Trophoblast cell (in vitro differentiated cells and primary cell): Measurements from ENCODE around the gene GRAP.
"Not testable (repeated sequence)": the region's sequence is repeated elsewhere in the genome, so short reads cannot be mapped to it uniquely, and the experiment has no call there.

Experiments
- DNase-seq, 2 donors: peaks; one replicate each; pipeline ENCODE4 v3.0.0-alpha.2; 2016
- H2AFZ ChIP-seq: 2 replicates; pipeline ENCODE4 v1.6.1; 2013; ENCODE audit warnings: low read length, moderate library complexity, mild to moderate bottlenecking; ENCODE audit not compliant: insufficient read depth, poor library complexity
- H2AK5ac ChIP-seq: 2 replicates; pipeline ENCODE4 v1.6.1; 2013; ENCODE audit warnings: mild to moderate bottlenecking, low read length
- H2BK120ac ChIP-seq: 2 replicates; pipeline ENCODE4 v1.6.1; 2013; ENCODE audit warnings: low read length, mild to moderate bottlenecking, moderate library complexity; ENCODE audit not compliant: insufficient read depth, poor library complexity
- H2BK12ac ChIP-seq: 2 replicates; pipeline ENCODE4 v1.6.1; 2013; ENCODE audit warnings: mild to moderate bottlenecking, low read length, moderate library complexity
- H2BK5ac ChIP-seq: 2 replicates; pipeline ENCODE4 v1.6.1; 2013; ENCODE audit warnings: low read length, low read depth, moderate library complexity, mild to moderate bottlenecking; ENCODE audit not compliant: poor library complexity
- H3K14ac ChIP-seq: 2 replicates; pipeline ENCODE4 v1.6.1; 2013; ENCODE audit warnings: mild to moderate bottlenecking, low read length
- H3K18ac ChIP-seq: 2 replicates; pipeline ENCODE4 v1.6.1; 2013; ENCODE audit warnings: mild to moderate bottlenecking, low read length
- H3K23ac ChIP-seq: 2 replicates; pipeline ENCODE4 v1.6.1; 2013; ENCODE audit warnings: low read length
- H3K27ac ChIP-seq: 2 replicates; pipeline ENCODE4 v1.5.1; 2013; ENCODE audit warnings: low read depth, mild to moderate bottlenecking, inconsistent platforms, low read length, moderate library complexity
- H3K27me3 ChIP-seq: 2 replicates; pipeline ENCODE4 v1.6.1; 2013; ENCODE audit warnings: inconsistent platforms, mild to moderate bottlenecking, low read length, moderate library complexity; ENCODE audit not compliant: insufficient read depth
- H3K36me3 ChIP-seq, 2 experiments: 1 replicate in 1 of 2; 2 replicates in 1 of 2; pipeline ENCODE4 v1.6.1; 2013; ENCODE audit warnings: low read length in 2 of 2, mild to moderate bottlenecking in 2 of 2, moderate library complexity in 1 of 2; ENCODE audit not compliant: insufficient read depth in 2 of 2, control insufficient read depth in 1 of 2
- H3K4ac ChIP-seq: 2 replicates; pipeline ENCODE4 v1.6.1; 2013; ENCODE audit warnings: low read depth, mild to moderate bottlenecking, low read length, moderate library complexity
- H3K4me1 ChIP-seq, 2 experiments: 1 replicate in 1 of 2; 2 replicates in 1 of 2; pipeline ENCODE4 v1.6.1; 2013; ENCODE audit warnings: low read length in 2 of 2, mild to moderate bottlenecking in 2 of 2, moderate library complexity in 1 of 2; ENCODE audit not compliant: insufficient read depth in 2 of 2, control insufficient read depth in 1 of 2
- H3K4me2 ChIP-seq: 2 replicates; pipeline ENCODE4 v1.6.1; 2013; ENCODE audit warnings: inconsistent platforms, mild to moderate bottlenecking, low read length, moderate library complexity
- H3K4me3 ChIP-seq: 2 replicates; pipeline ENCODE4 v1.5.1; 2013; ENCODE audit warnings: mild to moderate bottlenecking, low read depth, low read length, inconsistent platforms
- H3K79me1 ChIP-seq: one replicate; pipeline ENCODE4 v1.6.1; 2013; ENCODE audit warnings: low read length
- H3K79me2 ChIP-seq: 2 replicates; pipeline ENCODE4 v1.6.1; 2013; ENCODE audit warnings: low read length, mild to moderate bottlenecking; ENCODE audit not compliant: control insufficient read depth, insufficient read depth, poor library complexity
- H3K9ac ChIP-seq: 2 replicates; pipeline ENCODE4 v1.6.1; 2013; ENCODE audit warnings: mild to moderate bottlenecking, low read length
- H3K9me3 ChIP-seq: 2 replicates; pipeline ENCODE4 v1.6.1; 2013; ENCODE audit warnings: low read depth, mild to moderate bottlenecking, control low read depth, inconsistent platforms, low read length; ENCODE audit not compliant: insufficient read depth
- H4K12ac ChIP-seq: 2 replicates; pipeline ENCODE4 v1.6.1; 2013; ENCODE audit warnings: low read depth, mild to moderate bottlenecking, low read length, moderate library complexity
- H4K8ac ChIP-seq: 2 replicates; pipeline ENCODE4 v1.6.1; 2013; ENCODE audit warnings: low read depth, mild to moderate bottlenecking, low read length, moderate library complexity
- H4K91ac ChIP-seq: one replicate; pipeline ENCODE4 v1.6.1; 2013; ENCODE audit warnings: low read depth, mild to moderate bottlenecking, low read length, moderate library complexity
- WGBS: extraction: QIAGEN DNeasy Blood & Tissue Kit; methylation state at CpG from one replicate; pipeline ENCODE4 v1.1.7; 2013; ENCODE audit warnings: missing lambda C conversion rate; ENCODE audit not compliant: insufficient read length, insufficient coverage; ENCODE audit errors: extremely low coverage; 5-methylcytosine and 5-hydroxymethylcytosine counted together

Gene GRAP

GRCh38 chr17:19022128-19022527, 24.6 kb downstream of the GRAP start:
- Histone ChIP-seq H3K27ac (no peak overlapping the region), H3K4me2 (no peak overlapping the region), H3K9ac (no peak overlapping the region), H3K4ac (no peak overlapping the region), H3K9me3 (no peaks in the 10 kb centered on the region), H3K4me1 (peaks cover 0 to 11% of the 10 kb centered on the region in 2 experiments), H3K36me3 (no peaks in the 10 kb centered on the region), H3K79me1 (no peaks in the 10 kb centered on the region), H4K8ac (no peak overlapping the region), H2BK120ac (no peak overlapping the region), H3K27me3 (no peaks in the 10 kb centered on the region), H2BK12ac (no peak overlapping the region), H2AK5ac (no peak overlapping the region), H2AFZ (no peak overlapping the region), H3K14ac (no peak overlapping the region), H4K91ac (no peak overlapping the region), H3K4me3 (no peak overlapping the region), H3K18ac (no peak overlapping the region), H2BK5ac (no peak overlapping the region), H4K12ac (no peak overlapping the region), H3K23ac (no peak overlapping the region), H3K79me2 (no peaks in the 10 kb centered on the region)
- no CpG with 5 or more reads among the region's 5 CpGs for WGBS
- DNase-seq, result no peak

GRCh38 chr17:19021622-19022083, 25.1 kb downstream of the GRAP start:
- Histone ChIP-seq H3K27me3 (no peaks in the 10 kb centered on the region), H3K9me3 (no peaks in the 10 kb centered on the region), H3K9ac (no peak overlapping the region), H3K4me3 (no peak overlapping the region), H2BK120ac (no peak overlapping the region), H3K79me1 (no peaks in the 10 kb centered on the region), H3K4ac (no peak overlapping the region), H3K4me2 (no peak overlapping the region), H3K14ac (no peak overlapping the region), H3K18ac (no peak overlapping the region), H4K91ac (no peak overlapping the region), H3K4me1 (peaks cover 0 to 11% of the 10 kb centered on the region in 2 experiments), H3K27ac (no peak overlapping the region), H3K79me2 (no peaks in the 10 kb centered on the region), H2AK5ac (no peak overlapping the region), H4K8ac (no peak overlapping the region), H2BK12ac (no peak overlapping the region), H2BK5ac (no peak overlapping the region), H3K36me3 (no peaks in the 10 kb centered on the region), H2AFZ (no peak overlapping the region), H4K12ac (no peak overlapping the region), H3K23ac (no peak overlapping the region)
- DNase-seq, result no peak
- no CpG with 5 or more reads among the region's 24 CpGs for WGBS

GRCh38 chr17:19021011-19021621, 25.6 kb downstream of the GRAP start:
- no CpG with 5 or more reads among the region's 7 CpGs for WGBS
- not testable (repeated sequence) for H3K9ac ChIP-seq, H4K8ac ChIP-seq, H3K14ac ChIP-seq, H3K18ac ChIP-seq, H2AK5ac ChIP-seq, H2AFZ ChIP-seq, H2BK12ac ChIP-seq, H2BK120ac ChIP-seq, H4K12ac ChIP-seq, H3K4me3 ChIP-seq, H3K9me3 ChIP-seq, H3K4ac ChIP-seq, H3K36me3 ChIP-seq, H3K27ac ChIP-seq, H3K27me3 ChIP-seq, H3K79me1 ChIP-seq, H2BK5ac ChIP-seq, H3K4me2 ChIP-seq, DNase-seq, H4K91ac ChIP-seq, H3K23ac ChIP-seq, H3K79me2 ChIP-seq
- H3K4me1 ChIP-seq, result peaks cover 0 to 11% of the 10 kb centered on the region in 2 experiments

- Histone ChIP-seq H2AK5ac (no peak overlapping the region), H4K8ac (no peak overlapping the region), H2BK120ac (no peak overlapping the region), H3K27me3 (no peaks in the 10 kb centered on the region), H3K36me3 (no peaks in the 10 kb centered on the region), H3K4me2 (no peak overlapping the region), H3K27ac (no peak overlapping the region), H3K18ac (no peak overlapping the region), H4K91ac (no peak overlapping the region), H3K23ac (no peak overlapping the region), H3K4me3 (no peak overlapping the region), H3K79me2 (no peaks in the 10 kb centered on the region), H3K4me1 (peaks cover 0 to 11% of the 10 kb centered on the region in 2 experiments), H3K4ac (no peak overlapping the region), H2AFZ (no peak overlapping the region), H3K79me1 (no peaks in the 10 kb centered on the region), H4K12ac (no peak overlapping the region), H2BK5ac (no peak overlapping the region), H2BK12ac (no peak overlapping the region), H3K9me3 (no peaks in the 10 kb centered on the region), H3K14ac (no peak overlapping the region), H3K9ac (no peak overlapping the region)
- DNase-seq, result no peak
- no CpG with 5 or more reads among the region's 3 CpGs for WGBS
Observed at GRCh38 chr17:19020016-19020415, 26.7 kb downstream of the GRAP start.
